Measurements from ENCODE around the gene UBAP2L.

DNA sequence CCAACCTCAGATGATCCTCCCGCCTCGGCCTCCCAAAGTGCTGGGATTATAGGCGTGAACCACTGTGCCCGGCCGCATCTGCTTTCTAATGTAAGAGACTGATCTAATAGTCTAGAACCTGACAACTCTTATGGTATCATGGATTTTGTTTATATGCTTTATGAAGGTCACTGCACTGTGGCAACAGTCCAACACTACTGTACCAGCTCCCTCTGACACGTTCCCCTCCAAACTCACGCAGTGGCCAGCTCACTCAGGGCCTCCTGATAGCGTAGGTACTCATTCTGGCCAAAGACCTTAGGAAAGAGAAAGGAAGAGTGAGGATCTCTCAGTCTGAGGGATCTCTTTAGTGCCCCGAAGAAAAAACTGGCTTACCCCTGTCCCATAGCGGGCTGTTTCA is 8.7 kb upstream of the UBAP2L start:
- TF ChIP-seq, protein P1, sequence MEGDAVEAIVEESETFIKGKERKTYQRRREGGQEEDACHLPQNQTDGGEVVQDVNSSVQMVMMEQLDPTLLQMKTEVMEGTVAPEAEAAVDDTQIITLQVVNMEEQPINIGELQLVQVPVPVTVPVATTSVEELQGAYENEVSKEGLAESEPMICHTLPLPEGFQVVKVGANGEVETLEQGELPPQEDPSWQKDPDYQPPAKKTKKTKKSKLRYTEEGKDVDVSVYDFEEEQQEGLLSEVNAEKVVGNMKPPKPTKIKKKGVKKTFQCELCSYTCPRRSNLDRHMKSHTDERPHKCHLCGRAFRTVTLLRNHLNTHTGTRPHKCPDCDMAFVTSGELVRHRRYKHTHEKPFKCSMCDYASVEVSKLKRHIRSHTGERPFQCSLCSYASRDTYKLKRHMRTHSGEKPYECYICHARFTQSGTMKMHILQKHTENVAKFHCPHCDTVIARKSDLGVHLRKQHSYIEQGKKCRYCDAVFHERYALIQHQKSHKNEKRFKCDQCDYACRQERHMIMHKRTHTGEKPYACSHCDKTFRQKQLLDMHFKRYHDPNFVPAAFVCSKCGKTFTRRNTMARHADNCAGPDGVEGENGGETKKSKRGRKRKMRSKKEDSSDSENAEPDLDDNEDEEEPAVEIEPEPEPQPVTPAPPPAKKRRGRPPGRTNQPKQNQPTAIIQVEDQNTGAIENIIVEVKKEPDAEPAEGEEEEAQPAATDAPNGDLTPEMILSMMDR (IDR thresholded peaks at IDR 0.05): no peak
- no peak for TF ChIP-seq EP300 (IDR thresholded peaks at IDR 0.05)
- no peak for TF ChIP-seq POLR2A (IDR thresholded peaks at IDR 0.05)

Measured in sigmoid colon (tissue), 4 donors.